Measurements from ENCODE around the gene MGAM2. TPM values are rescaled to one million over a fixed set of nuclear protein-coding genes. Genes with fewer than 3 reads are reported as not detected.
"Not testable (repeated sequence)": the region's sequence is repeated elsewhere in the genome, so short reads cannot be mapped to it uniquely, and the experiment has no call there.

MGAM2 gene
- total and polyA plus RNA-seq, 4 donors, result 0.09 to 0.59 (median 0.11) TPM

DNA sequence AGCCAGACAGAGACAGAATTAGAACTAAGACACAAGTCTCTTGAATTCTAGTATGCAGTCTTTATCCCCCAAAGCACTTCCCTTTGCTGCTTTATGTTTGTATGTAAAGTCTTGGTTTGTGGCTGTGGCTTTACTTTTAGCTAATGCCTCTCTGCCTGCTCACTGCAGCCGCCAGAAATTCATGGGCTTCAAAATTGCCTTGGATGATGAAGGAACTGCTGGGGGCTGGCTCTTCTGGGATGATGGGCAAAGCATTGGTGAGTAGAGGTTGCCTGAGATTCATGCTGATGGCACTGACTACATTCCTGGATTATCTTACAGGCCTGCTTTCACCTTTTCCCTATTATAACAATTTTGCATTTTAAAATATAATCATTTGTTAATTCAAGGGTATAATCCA lies 10.9 kb upstream of the MGAM2 start:
- Histone ChIP-seq H3K9me3 (ENCODE audit: control insufficient read depth in 4 of 4, low read length in 3 of 4) (no peaks in the 10 kb centered on the region), H3K36me3 (ENCODE audit: control insufficient read depth in 4 of 4, insufficient read depth in 3 of 4, low read depth in 1 of 4, low read length in 3 of 4) (no peaks in the 10 kb centered on the region), H3K27ac (ENCODE audit: low read depth in 1 of 2, low read length in 2 of 2) (no peak overlapping the region), H3K9ac (ENCODE audit: low read depth in 1 of 2, low read length in 2 of 2) (no peak overlapping the region), H3K4me3 (ENCODE audit: low read depth in 1 of 3, low read length in 3 of 3) (no peak overlapping the region), H3K4me1 (ENCODE audit: control insufficient read depth in 4 of 4, insufficient read depth in 4 of 4, low read length in 3 of 4) (no peaks in the 10 kb centered on the region), H3K27me3 (ENCODE audit: control insufficient read depth in 4 of 4, insufficient read depth in 4 of 4, low read length in 3 of 4) (no peaks in the 10 kb centered on the region)
- TF ChIP-seq, protein P1, sequence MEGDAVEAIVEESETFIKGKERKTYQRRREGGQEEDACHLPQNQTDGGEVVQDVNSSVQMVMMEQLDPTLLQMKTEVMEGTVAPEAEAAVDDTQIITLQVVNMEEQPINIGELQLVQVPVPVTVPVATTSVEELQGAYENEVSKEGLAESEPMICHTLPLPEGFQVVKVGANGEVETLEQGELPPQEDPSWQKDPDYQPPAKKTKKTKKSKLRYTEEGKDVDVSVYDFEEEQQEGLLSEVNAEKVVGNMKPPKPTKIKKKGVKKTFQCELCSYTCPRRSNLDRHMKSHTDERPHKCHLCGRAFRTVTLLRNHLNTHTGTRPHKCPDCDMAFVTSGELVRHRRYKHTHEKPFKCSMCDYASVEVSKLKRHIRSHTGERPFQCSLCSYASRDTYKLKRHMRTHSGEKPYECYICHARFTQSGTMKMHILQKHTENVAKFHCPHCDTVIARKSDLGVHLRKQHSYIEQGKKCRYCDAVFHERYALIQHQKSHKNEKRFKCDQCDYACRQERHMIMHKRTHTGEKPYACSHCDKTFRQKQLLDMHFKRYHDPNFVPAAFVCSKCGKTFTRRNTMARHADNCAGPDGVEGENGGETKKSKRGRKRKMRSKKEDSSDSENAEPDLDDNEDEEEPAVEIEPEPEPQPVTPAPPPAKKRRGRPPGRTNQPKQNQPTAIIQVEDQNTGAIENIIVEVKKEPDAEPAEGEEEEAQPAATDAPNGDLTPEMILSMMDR (IDR thresholded peaks at IDR 0.05; ENCODE audit: low read depth, low read length, missing input control), result no peak
- TF ChIP-seq NR2F2 (IDR thresholded peaks at IDR 0.05), result no peak
- TF ChIP-seq HNF4G (IDR thresholded peaks at IDR 0.05), result no peak
- TF ChIP-seq JUND (IDR thresholded peaks at IDR 0.05), result no peak
- TF ChIP-seq, protein P2, sequence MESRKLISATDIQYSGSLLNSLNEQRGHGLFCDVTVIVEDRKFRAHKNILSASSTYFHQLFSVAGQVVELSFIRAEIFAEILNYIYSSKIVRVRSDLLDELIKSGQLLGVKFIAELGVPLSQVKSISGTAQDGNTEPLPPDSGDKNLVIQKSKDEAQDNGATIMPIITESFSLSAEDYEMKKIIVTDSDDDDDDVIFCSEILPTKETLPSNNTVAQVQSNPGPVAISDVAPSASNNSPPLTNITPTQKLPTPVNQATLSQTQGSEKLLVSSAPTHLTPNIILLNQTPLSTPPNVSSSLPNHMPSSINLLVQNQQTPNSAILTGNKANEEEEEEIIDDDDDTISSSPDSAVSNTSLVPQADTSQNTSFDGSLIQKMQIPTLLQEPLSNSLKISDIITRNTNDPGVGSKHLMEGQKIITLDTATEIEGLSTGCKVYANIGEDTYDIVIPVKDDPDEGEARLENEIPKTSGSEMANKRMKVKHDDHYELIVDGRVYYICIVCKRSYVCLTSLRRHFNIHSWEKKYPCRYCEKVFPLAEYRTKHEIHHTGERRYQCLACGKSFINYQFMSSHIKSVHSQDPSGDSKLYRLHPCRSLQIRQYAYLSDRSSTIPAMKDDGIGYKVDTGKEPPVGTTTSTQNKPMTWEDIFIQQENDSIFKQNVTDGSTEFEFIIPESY (IDR thresholded peaks at IDR 0.05), result no peak
- no peak for TF ChIP-seq YY1 (IDR thresholded peaks at IDR 0.05)
- TF ChIP-seq EGR1 (IDR thresholded peaks at IDR 0.05; ENCODE audit: low read depth in 2 of 2), result no peak
- no peak for TF ChIP-seq TAF1 (conservative IDR thresholded peaks at IDR 0.05)
- TF ChIP-seq SP1 (IDR thresholded peaks at IDR 0.05), result no peak
- no peak for TF ChIP-seq HNF4A (conservative IDR thresholded peaks at IDR 0.05)
- no peak for TF ChIP-seq MAX (IDR thresholded peaks at IDR 0.05)
- no peak for DNase-seq (ENCODE audit: low spot score)
- 89% methylated on average over 1 of the region's 1 CpG for WGBS

GRCh38 chr7:142101794-142102193 lies 9.7 kb upstream of the MGAM2 start:
- H3K27me3 ChIP-seq (ENCODE audit: control insufficient read depth in 4 of 4, insufficient read depth in 4 of 4, low read length in 3 of 4); H3K36me3 ChIP-seq (ENCODE audit: control insufficient read depth in 4 of 4, insufficient read depth in 3 of 4, low read depth in 1 of 4, low read length in 3 of 4); H3K27ac ChIP-seq (ENCODE audit: low read depth in 1 of 2, low read length in 2 of 2); H3K4me1 ChIP-seq (ENCODE audit: control insufficient read depth in 4 of 4, insufficient read depth in 4 of 4, low read length in 3 of 4); H3K9ac ChIP-seq (ENCODE audit: low read depth in 1 of 2, low read length in 2 of 2); H3K4me3 ChIP-seq (ENCODE audit: low read depth in 1 of 3, low read length in 3 of 3); DNase-seq (ENCODE audit: low spot score); H3K9me3 ChIP-seq (ENCODE audit: control insufficient read depth in 4 of 4, low read length in 3 of 4): not testable (repeated sequence)
- 82% methylated on average over 6 of the region's 6 CpGs for WGBS

- H3K27ac ChIP-seq (ENCODE audit: low read depth in 1 of 2, low read length in 2 of 2), result no peak overlapping the region
- no peaks in the 10 kb centered on the region for H3K27me3 ChIP-seq (ENCODE audit: control insufficient read depth in 4 of 4, insufficient read depth in 4 of 4, low read length in 3 of 4)
- no peaks in the 10 kb centered on the region for H3K4me1 ChIP-seq (ENCODE audit: control insufficient read depth in 4 of 4, insufficient read depth in 4 of 4, low read length in 3 of 4)
- WGBS, result 73% methylated on average over 6 of the region's 6 CpGs
- H3K9ac ChIP-seq (ENCODE audit: low read depth in 1 of 2, low read length in 2 of 2), result no peak overlapping the region
- no peaks in the 10 kb centered on the region for H3K9me3 ChIP-seq (ENCODE audit: control insufficient read depth in 4 of 4, low read length in 3 of 4)
- no peak overlapping the region for H3K4me3 ChIP-seq (ENCODE audit: low read depth in 1 of 3, low read length in 3 of 3)
- H3K36me3 ChIP-seq (ENCODE audit: control insufficient read depth in 4 of 4, insufficient read depth in 3 of 4, low read depth in 1 of 4, low read length in 3 of 4), result no peaks in the 10 kb centered on the region
- no peak for DNase-seq (ENCODE audit: low spot score)
- no peak for TF ChIP-seq SP1 (IDR thresholded peaks at IDR 0.05)
- no peak for TF ChIP-seq FOXA2 (IDR thresholded peaks at IDR 0.05)
- TF ChIP-seq EGR1 (IDR thresholded peaks at IDR 0.05; ENCODE audit: low read depth in 2 of 2), result no peak
- TF ChIP-seq HNF4G (IDR thresholded peaks at IDR 0.05), result no peak
- TF ChIP-seq, protein P2 (IDR thresholded peaks at IDR 0.05), result no peak
- TF ChIP-seq GABPA (IDR thresholded peaks at IDR 0.05 in 1 of 2, conservative IDR thresholded peaks at IDR 0.05 in 1 of 2), result no peak
- no peak for TF ChIP-seq HNF4A (conservative IDR thresholded peaks at IDR 0.05)
- no peak for TF ChIP-seq NR2F2 (IDR thresholded peaks at IDR 0.05)
- TF ChIP-seq REST (IDR thresholded peaks at IDR 0.05), result no peak
These were observed 6.7 kb upstream of the MGAM2 start for GRCh38 chr7:142104550-142105527.

Data from liver (tissue), 9 donors.